Lower lobe of right lung (tissue), 2 donors: ENCODE results near the gene IMMP2L. TPM values are rescaled to one million over a fixed set of nuclear protein-coding genes. Genes with fewer than 3 reads are reported as not detected.
A peak's percentile ranks its signal among the peaks of the same experiment; 100 is the strongest.

Experiments used
- ATAC-seq, 2 donors: fragments of 200-7000 bp; cut with Tn5 transposase; one replicate each; pipeline ENCODE4 v1.9.1; 2020 to 2022; ENCODE audit warnings: mild to moderate bottlenecking in 2 of 2, moderate library complexity in 2 of 2
- DNase-seq: peaks from one replicate; pipeline ENCODE4 v3.0.0-alpha.2; 2020
- H3K27ac ChIP-seq: fragments of 200-600 bp; one replicate; pipeline ENCODE4 v1.8.0; 2022
- H3K27me3 ChIP-seq: fragments of 200-600 bp; one replicate; pipeline ENCODE4 v1.8.0; 2022; ENCODE audit warnings: low read depth
- H3K36me3 ChIP-seq: fragments of 200-600 bp; one replicate; pipeline ENCODE4 v1.8.0; 2022; ENCODE audit warnings: mild to moderate bottlenecking
- H3K4me1 ChIP-seq: fragments of 200-600 bp; one replicate; pipeline ENCODE4 v1.8.0; 2022
- H3K4me3 ChIP-seq: fragments of 200-600 bp; one replicate; pipeline ENCODE4 v1.8.0; 2022; ENCODE audit warnings: mild to moderate bottlenecking
- H3K9me3 ChIP-seq: fragments of 200-600 bp; one replicate; pipeline ENCODE4 v1.8.0; 2022
- CTCF ChIP-seq: fragments of 200-600 bp; IDR thresholded peaks from one replicate; pipeline ENCODE4 v1.8.0; 2022; ENCODE audit warnings: antibody characterized with exemption, mild to moderate bottlenecking
- intact Hi-C: fragments of 100-400 bp; cut with DNase I; formaldehyde crosslinking; loops from one replicate; pipeline ENCODE4 v1.11.0; 2022
- total RNA-seq: library from RNA; stranded (reverse); fragmentation: NEBNext Ultra II Directional; extraction: Animal tissue kit (Norgen Biotek cat#: 25700); gene quantifications from one replicate; pipeline ENCODE4 v1.2.1, GENCODE V29; 2021
- donor health status: DM: no; HTN: yes; CAD: no; lungs with severe emphysema.

Gene IMMP2L
- total RNA-seq, 1 donor from 2014 or later = 14.7 TPM

GRCh38 chr7:111029574-111030251 is 532.6 kb downstream of the IMMP2L start:
- intact Hi-C loops = no loop called here

GRCh38 chr7:111029141-111029572 is 533.1 kb downstream of the IMMP2L start:
- ATAC-seq (no peak), DNase-seq (no peak)
- Histone ChIP-seq H3K4me1 (peaks cover 6% of the 10 kb centered on the region), H3K27ac (no peak overlapping the region), H3K4me3 (no peak overlapping the region), H3K9me3 (no peaks in the 10 kb centered on the region), H3K36me3 (no peaks in the 10 kb centered on the region), H3K27me3 (no peaks in the 10 kb centered on the region)
- intact Hi-C loops = no loop called here
- no peak for TF ChIP-seq CTCF

More at GRCh38 chr7:111029574-111030251, 532.6 kb downstream of the IMMP2L start:
- Histone ChIP-seq H3K36me3 (no peaks in the 10 kb centered on the region), H3K4me1 (peaks cover 6% of the 10 kb centered on the region), H3K9me3 (no peaks in the 10 kb centered on the region), H3K27ac (no peak overlapping the region), H3K27me3 (no peaks in the 10 kb centered on the region), H3K4me3 (no peak overlapping the region)
- DNase-seq = no peak
- no peak for TF ChIP-seq CTCF
- peak in 1 of 2 donors; percentile 31 for ATAC-seq

GRCh38 chr7:111027396-111027795 is 534.9 kb downstream of the IMMP2L start:
- peaks cover 6% of the 10 kb centered on the region for H3K4me1 ChIP-seq
- H3K9me3 ChIP-seq = no peaks in the 10 kb centered on the region
- ATAC-seq = no peak
- no peak overlapping the region for H3K4me3 ChIP-seq
- TF ChIP-seq CTCF = no peak
- DNase-seq = no peak
- H3K36me3 ChIP-seq = no peaks in the 10 kb centered on the region
- H3K27me3 ChIP-seq = no peaks in the 10 kb centered on the region
- no peak overlapping the region for H3K27ac ChIP-seq
- intact Hi-C loops = no loop called here

GRCh38 chr7:111026806-111027205 is 535.5 kb downstream of the IMMP2L start:
- no peak for TF ChIP-seq CTCF

GRCh38 chr7:111026343-111026742 is 535.9 kb downstream of the IMMP2L start:
- intact Hi-C loops = no loop called here
- no peak for TF ChIP-seq CTCF
- Histone ChIP-seq H3K27ac (no peak overlapping the region), H3K36me3 (no peaks in the 10 kb centered on the region), H3K9me3 (no peaks in the 10 kb centered on the region), H3K4me3 (no peak overlapping the region), H3K4me1 (peaks cover 6% of the 10 kb centered on the region), H3K27me3 (no peaks in the 10 kb centered on the region)
- ATAC-seq = no peak
- DNase-seq = no peak

More at GRCh38 chr7:111026806-111027205, 535.5 kb downstream of the IMMP2L start:
- H3K27me3 ChIP-seq = no peaks in the 10 kb centered on the region
- DNase-seq = no peak
- H3K27ac ChIP-seq = no peak overlapping the region
- no peak for ATAC-seq
- H3K4me1 ChIP-seq = peaks cover 6% of the 10 kb centered on the region
- intact Hi-C loops = no loop called here
- no peaks in the 10 kb centered on the region for H3K36me3 ChIP-seq
- H3K4me3 ChIP-seq = no peak overlapping the region
- H3K9me3 ChIP-seq = no peaks in the 10 kb centered on the region
